T-helper 1 cell treated with Interleukin-12 subunit alpha and Interleukin-12 subunit beta and Interleukin-4 antibody, amounts not matched to agents 30 μg/mL and 1 μg/mL, for 36 hours (primary cell): ENCODE measurements around the gene PLCE1.

Source experiments
- H3K27ac Mint-ChIP-seq: one replicate; pipeline ENCODE4 v1.8.0; 2021; ENCODE audit warnings: mild to moderate bottlenecking, mixed read lengths
- H3K27me3 Mint-ChIP-seq: one replicate; pipeline ENCODE4 v1.8.0; 2021; ENCODE audit warnings: low read depth, mixed read lengths
- H3K36me3 Mint-ChIP-seq: one replicate; pipeline ENCODE4 v1.8.0; 2021; ENCODE audit warnings: low read depth, mixed read lengths
- H3K4me1 Mint-ChIP-seq: one replicate; pipeline ENCODE4 v1.8.0; 2021; ENCODE audit warnings: low read depth, mixed read lengths
- H3K4me3 Mint-ChIP-seq: one replicate; pipeline ENCODE4 v1.8.0; 2021; ENCODE audit warnings: mild to moderate bottlenecking, moderate library complexity, mixed read lengths
- H3K9me3 Mint-ChIP-seq: one replicate; pipeline ENCODE4 v1.8.0; 2021; ENCODE audit warnings: mixed read lengths

PLCE1 gene

DNA sequence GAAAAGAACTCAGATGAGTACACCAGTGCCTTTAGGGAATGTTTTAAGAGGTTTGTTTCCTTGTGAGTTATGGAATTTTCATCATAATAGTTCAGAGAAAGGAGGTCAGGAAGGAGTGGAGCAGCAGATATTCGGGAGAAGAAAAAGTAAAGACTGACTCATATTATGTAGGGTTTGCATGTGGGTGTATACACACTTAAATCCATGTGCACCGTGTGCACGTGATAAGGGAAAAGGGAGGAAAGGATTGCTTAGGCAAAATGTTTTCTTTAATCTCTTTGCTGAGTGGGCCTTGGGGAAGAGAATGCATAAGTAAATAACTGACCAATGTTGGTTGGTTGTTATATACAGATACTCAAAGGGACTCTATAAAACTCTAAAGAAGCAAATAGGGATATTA, 30.2 kb downstream of the PLCE1 start:
- Mint-ChIP-seq H3K27ac (no peak overlapping the region), H3K36me3 (no peaks in the 10 kb centered on the region), H3K4me3 (no peak overlapping the region), H3K4me1 (no peaks in the 10 kb centered on the region), H3K27me3 (no peaks in the 10 kb centered on the region), H3K9me3 (peaks cover 13% of the 10 kb centered on the region)

GRCh38 chr10:94024407-94024806, 30.7 kb downstream of the PLCE1 start:
- no peaks in the 10 kb centered on the region for H3K27me3 Mint-ChIP-seq
- no peak overlapping the region for H3K4me3 Mint-ChIP-seq
- H3K4me1 Mint-ChIP-seq: no peaks in the 10 kb centered on the region
- H3K27ac Mint-ChIP-seq: no peak overlapping the region
- peaks cover 17% of the 10 kb centered on the region for H3K9me3 Mint-ChIP-seq
- H3K36me3 Mint-ChIP-seq: no peaks in the 10 kb centered on the region

- Mint-ChIP-seq H3K36me3 (no peaks in the 10 kb centered on the region), H3K27ac (no peak overlapping the region), H3K4me3 (no peak overlapping the region), H3K27me3 (no peaks in the 10 kb centered on the region), H3K9me3 (peaks cover 25% of the 10 kb centered on the region), H3K4me1 (no peaks in the 10 kb centered on the region)
Observed at GRCh38 chr10:94025806-94026205, 32.1 kb downstream of the PLCE1 start.

- no peaks in the 10 kb centered on the region for H3K4me1 Mint-ChIP-seq
- no peak overlapping the region for H3K27ac Mint-ChIP-seq
- H3K36me3 Mint-ChIP-seq: no peaks in the 10 kb centered on the region
- no peaks in the 10 kb centered on the region for H3K27me3 Mint-ChIP-seq
- H3K9me3 Mint-ChIP-seq: peaks cover 34% of the 10 kb centered on the region
- H3K4me3 Mint-ChIP-seq: no peak overlapping the region
Observed at GRCh38 chr10:94027197-94027596, 33.5 kb downstream of the PLCE1 start.

DNA sequence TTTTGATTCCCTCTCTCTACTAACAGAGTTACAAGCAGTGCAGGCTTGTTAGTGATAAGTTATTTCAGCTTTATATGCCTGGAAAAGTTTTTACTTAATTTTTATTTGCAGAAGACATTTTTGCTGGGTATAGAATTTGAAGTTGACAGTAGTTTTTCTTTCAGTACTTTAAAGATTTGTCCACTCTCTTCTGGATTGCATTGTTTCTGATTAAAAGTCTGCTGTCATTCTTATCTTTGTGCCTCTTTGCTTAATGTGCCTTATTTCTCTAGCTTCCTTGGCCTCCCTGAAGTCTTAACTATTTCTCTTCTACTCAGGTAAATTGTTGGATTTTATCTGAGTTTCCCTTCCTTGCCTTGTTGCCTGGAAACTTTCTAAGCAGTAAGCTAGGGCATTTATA, 36.2 kb downstream of the PLCE1 start:
- Mint-ChIP-seq H3K36me3 (no peaks in the 10 kb centered on the region), H3K9me3 (peaks cover 34% of the 10 kb centered on the region), H3K4me3 (no peak overlapping the region), H3K4me1 (no peaks in the 10 kb centered on the region), H3K27ac (no peak overlapping the region), H3K27me3 (no peaks in the 10 kb centered on the region)

DNA sequence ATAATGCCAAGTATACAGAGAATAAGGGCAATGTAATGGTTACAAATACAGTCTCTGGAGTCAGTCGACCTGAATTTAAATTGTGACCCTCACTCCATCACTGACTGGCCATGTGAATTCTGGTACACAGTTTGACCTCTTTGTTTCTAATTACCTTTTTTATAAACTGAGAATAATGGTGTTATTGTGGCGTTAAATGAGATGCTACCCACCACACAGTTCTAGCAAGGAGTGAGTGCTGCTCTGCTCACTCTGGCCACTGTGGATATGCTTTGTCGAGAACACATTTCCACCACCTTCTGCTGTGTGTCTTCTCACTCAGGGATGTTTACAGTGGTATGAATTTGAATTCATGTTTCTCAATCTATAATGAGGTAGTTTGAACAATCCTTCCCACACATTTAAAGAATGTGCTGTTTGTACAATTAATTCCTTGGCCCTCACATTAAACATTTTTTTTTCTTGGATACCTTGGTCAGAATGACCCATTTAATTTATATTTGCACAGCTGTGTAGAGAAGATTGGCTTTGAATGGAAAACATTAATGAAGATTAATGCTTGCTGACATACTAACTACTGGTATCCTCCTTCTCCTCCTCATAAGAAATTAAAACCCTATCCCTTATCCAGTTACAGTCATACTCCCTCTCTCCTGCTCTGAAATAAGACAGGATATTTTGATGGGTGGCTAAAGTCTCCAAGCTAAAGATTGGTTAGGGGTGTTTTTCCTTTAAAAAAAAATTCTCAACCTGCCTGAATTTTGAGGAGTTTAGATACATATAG, 42.4 kb downstream of the PLCE1 start:
- Mint-ChIP-seq H3K4me1 (no peaks in the 10 kb centered on the region), H3K4me3 (no peak overlapping the region), H3K36me3 (no peaks in the 10 kb centered on the region), H3K27me3 (no peaks in the 10 kb centered on the region), H3K27ac (no peak overlapping the region), H3K9me3 (peaks cover 5% of the 10 kb centered on the region)

- no peaks in the 10 kb centered on the region for H3K27me3 Mint-ChIP-seq
- no peak overlapping the region for H3K27ac Mint-ChIP-seq
- peaks cover 1% of the 10 kb centered on the region for H3K9me3 Mint-ChIP-seq
- no peaks in the 10 kb centered on the region for H3K4me1 Mint-ChIP-seq
- no peaks in the 10 kb centered on the region for H3K36me3 Mint-ChIP-seq
- no peak overlapping the region for H3K4me3 Mint-ChIP-seq
Observed at GRCh38 chr10:94036766-94037033, 43.0 kb downstream of the PLCE1 start.

DNA sequence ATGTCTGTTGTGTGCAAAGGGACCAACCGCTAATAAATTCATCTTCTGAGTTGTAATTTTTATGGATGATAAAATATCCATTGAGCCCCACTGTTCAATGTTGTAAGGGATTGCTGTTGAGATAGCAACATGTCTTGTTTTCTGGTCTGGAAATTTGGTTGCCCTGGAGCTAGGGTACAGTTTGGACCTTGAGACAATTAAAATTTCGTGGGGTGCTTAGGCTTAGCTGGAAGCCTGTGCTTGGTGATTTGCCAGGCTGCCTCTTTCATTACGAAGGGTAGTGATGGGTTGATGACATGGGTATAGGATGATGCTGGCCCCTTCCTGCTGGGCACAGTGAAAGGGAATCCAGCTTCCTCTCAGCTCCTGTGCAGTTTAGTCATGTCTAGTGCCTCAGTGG, 43.6 kb downstream of the PLCE1 start:
- Mint-ChIP-seq H3K36me3 (no peaks in the 10 kb centered on the region), H3K4me3 (no peak overlapping the region), H3K27ac (no peak overlapping the region), H3K9me3 (no peaks in the 10 kb centered on the region), H3K4me1 (no peaks in the 10 kb centered on the region), H3K27me3 (no peaks in the 10 kb centered on the region)

GRCh38 chr10:94038024-94038423, 44.3 kb downstream of the PLCE1 start:
- Mint-ChIP-seq H3K27ac (no peak overlapping the region), H3K36me3 (no peaks in the 10 kb centered on the region), H3K27me3 (no peaks in the 10 kb centered on the region), H3K4me1 (no peaks in the 10 kb centered on the region), H3K4me3 (no peak overlapping the region), H3K9me3 (no peaks in the 10 kb centered on the region)

DNA sequence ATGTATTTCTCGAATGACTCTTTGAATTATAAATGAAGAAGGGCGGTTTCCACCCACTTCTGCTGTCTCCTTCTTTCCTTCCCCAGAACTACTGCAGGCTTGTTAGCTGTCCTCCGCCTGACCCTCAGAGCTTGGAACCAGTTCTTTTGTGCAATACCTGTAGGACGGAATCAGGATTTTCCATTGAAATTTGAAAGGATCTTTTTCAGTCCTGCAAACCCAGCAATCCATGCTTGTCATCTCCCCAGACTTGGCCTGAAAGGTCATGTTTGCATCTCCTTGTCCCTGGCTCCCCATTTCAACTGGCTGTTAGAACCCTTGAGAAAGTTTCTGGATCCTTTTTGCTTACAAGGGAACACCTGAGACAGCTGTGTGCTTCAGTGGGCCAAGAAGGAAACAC, 47.5 kb downstream of the PLCE1 start:
- no peak overlapping the region for H3K4me3 Mint-ChIP-seq

DNA sequence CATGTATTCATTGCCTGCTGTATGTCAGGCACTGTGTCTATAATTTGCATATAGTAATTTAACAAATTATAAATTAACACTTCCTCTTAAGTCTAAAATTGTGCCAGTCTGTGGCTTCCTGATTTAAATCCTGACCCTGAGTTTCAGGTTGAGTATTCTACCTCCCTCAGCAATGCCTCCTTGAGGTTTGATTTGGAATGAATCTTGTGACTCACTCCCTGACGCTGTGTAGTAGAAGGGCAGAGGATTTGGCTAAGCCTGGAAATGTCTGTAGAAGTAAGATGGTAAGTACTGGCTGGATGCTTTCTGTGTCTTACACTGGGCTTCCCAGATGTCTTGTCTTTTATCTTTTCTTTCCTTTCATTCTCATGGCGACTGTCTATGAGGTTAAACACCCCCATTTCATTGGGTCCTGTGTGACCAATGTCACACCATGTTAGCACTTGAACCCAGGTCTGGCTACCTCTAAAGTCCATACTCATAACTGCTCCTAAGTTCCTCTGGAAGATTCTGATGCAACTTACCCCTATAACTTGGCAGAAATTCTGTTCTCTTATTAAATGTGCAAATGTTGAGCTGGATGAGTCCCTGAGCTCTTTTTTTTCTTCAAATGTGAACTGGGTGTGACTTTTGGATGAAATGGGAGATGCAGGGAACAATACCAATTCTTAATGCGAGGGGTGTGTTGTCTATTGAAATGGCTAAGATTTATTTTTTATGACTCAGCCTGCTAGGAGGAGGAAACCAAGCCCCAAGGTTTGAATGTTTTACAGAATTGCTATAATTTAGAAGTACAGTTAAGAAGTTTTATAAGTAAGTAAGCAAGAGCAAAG, 48.5 kb downstream of the PLCE1 start:
- Mint-ChIP-seq H3K27ac (no peak overlapping the region), H3K27me3 (no peaks in the 10 kb centered on the region), H3K4me3 (no peak overlapping the region), H3K36me3 (no peaks in the 10 kb centered on the region), H3K4me1 (no peaks in the 10 kb centered on the region), H3K9me3 (no peaks in the 10 kb centered on the region)

More for the DNA sequence above, 47.5 kb downstream of the PLCE1 start:
- H3K27me3 Mint-ChIP-seq: no peaks in the 10 kb centered on the region
- H3K9me3 Mint-ChIP-seq: no peaks in the 10 kb centered on the region
- H3K27ac Mint-ChIP-seq: no peak overlapping the region
- H3K4me1 Mint-ChIP-seq: no peaks in the 10 kb centered on the region
- no peaks in the 10 kb centered on the region for H3K36me3 Mint-ChIP-seq

DNA sequence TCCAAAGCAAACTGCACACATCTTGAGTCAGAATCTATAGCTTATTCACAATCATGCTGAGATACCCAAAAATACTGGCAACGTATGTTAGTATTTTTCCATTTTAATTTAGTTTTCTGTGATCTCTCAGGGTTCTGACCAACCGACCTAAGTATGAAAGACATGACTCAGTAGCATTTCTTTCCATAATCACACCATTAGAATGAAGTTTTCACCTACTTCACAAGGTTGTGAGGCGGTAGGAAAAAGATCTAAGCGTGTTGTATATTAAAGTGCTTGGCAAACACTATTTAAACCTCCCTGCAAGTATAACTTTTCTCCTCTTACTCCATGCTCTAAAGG, 49.1 kb downstream of the PLCE1 start:
- Mint-ChIP-seq H3K4me3 (no peak overlapping the region), H3K9me3 (no peaks in the 10 kb centered on the region), H3K4me1 (no peaks in the 10 kb centered on the region), H3K27ac (no peak overlapping the region), H3K27me3 (no peaks in the 10 kb centered on the region), H3K36me3 (no peaks in the 10 kb centered on the region)
